Ovary (tissue), 9 donors: Measurements from ENCODE around the gene OTOR. TPM values are rescaled to one million over a fixed set of nuclear protein-coding genes. Genes with fewer than 3 reads are reported as not detected.

Experiments used
- DNase-seq, 5 donors: peaks; one replicate each; pipeline ENCODE4 v3.0.0-alpha.2; 2019 to 2020
- H3K27ac ChIP-seq, 2 donors: fragments of 200-600 bp; one replicate each; pipeline versions ENCODE4 v1.5.1 to v1.8.0; 2019 to 2022
- H3K27me3 ChIP-seq: fragments of 200-600 bp; one replicate; pipeline ENCODE4 v1.8.0; 2022
- H3K36me3 ChIP-seq: fragments of 200-600 bp; sonication (generic); one replicate; pipeline ENCODE4 v1.5.1; 2019
- H3K4me1 ChIP-seq: one replicate; pipeline ENCODE4 v1.8.1; 2013; ENCODE audit warnings: mild to moderate bottlenecking, moderate library complexity; ENCODE audit not compliant: insufficient read depth
- H3K4me3 ChIP-seq: fragments of 200-600 bp; sonication (generic); one replicate; pipeline ENCODE4 v1.5.1; 2017
- H3K9me3 ChIP-seq, 2 donors: fragments of 200-600 bp in 1 of 2; sonication (generic) in 1 of 2; one replicate each; pipeline versions ENCODE4 v1.5.1 to v1.8.1; 2013 to 2019; ENCODE audit warnings: mild to moderate bottlenecking in 1 of 2, moderate library complexity in 1 of 2
- CTCF ChIP-seq, 3 donors: fragments of 450-650 bp in 2 of 3; fragments of 200-600 bp in 1 of 3; IDR thresholded peaks; one replicate each; pipeline versions ENCODE4 v1.5.1 to v1.8.0; 2016 to 2022; ENCODE audit warnings: antibody characterized with exemption in 3 of 3, mild to moderate bottlenecking in 1 of 3
- EP300 ChIP-seq: sonication (generic); formaldehyde crosslinking; IDR thresholded peaks from one replicate; pipeline ENCODE4 v1.6.1; 2017; ENCODE audit warnings: antibody characterized with exemption
- POLR2A ChIP-seq: fragments of 450-650 bp; IDR thresholded peaks from one replicate; pipeline ENCODE4 v1.6.1; 2017; ENCODE audit warnings: antibody characterized with exemption, mild to moderate bottlenecking, moderate library complexity
- WGBS, 3 donors: extraction: QIAGEN DNeasy Blood & Tissue Kit in 1 of 3; methylation state at CpG; one replicate each; pipeline versions ENCODE4 v1.1.5 to v1.1.7; 2013 to 2017; 5-methylcytosine and 5-hydroxymethylcytosine counted together
- intact Hi-C, 4 donors: fragments of 100-400 bp; cut with DNase I; formaldehyde crosslinking; loops; one replicate each; pipeline versions ENCODE4 v1.11.0 to v1.15.1; 2022 to 2023
- polyA plus RNA-seq, 2 donors: library from polyadenylated mRNA; stranded (reverse); fragments of 200-250 nt in 1 of 2; fragments of 350-450 nt in 1 of 2; fragmentation: Illumina TruSeq in 1 of 2; extraction: RNeasy Lipid Tissue Mini Kit (QIAGEN cat#74804) in 1 of 2; gene quantifications; one replicate each; pipeline ENCODE4 v1.2.3, GENCODE V29; 2013 to 2014
- total RNA-seq, 7 donors: library from RNA; depleted of rRNA in 2 of 7; stranded (reverse); fragments of >200 nt in 2 of 7; fragmentation: NEBNext Ultra II Directional in 3 of 7; extraction: Animal tissue kit (Norgen Biotek cat#: 25700) in 3 of 7; gene quantifications; one replicate each; pipeline versions ENCODE4 v1.1.0 to v1.2.4, GENCODE V29; 2016 to 2023
- donor health status: DM: no; HTN: no; CAD: no; lungs with moderate emphysema.
- donor health status: DM: no; HTN: no; CAD: no.
- donor health status: Bipolar disorder and iron deficiency.
- donor health status: DM: yes; HTN: yes; CAD: no.
- donor health status: DM: no; HTN: no; CAD: no.
- donor health status: DM: yes; HTN: yes; CAD: no.

OTOR gene
- total and polyA plus RNA-seq, 9 donors, result not detected

- DNase-seq, result no peak
- TF ChIP-seq EP300 (no peak), POLR2A (no peak)
These were observed 40.5 kb upstream of the OTOR start for GRCh38 chr20:16707674-16708073.

GRCh38 chr20:16708602-16709001, 39.6 kb upstream of the OTOR start:
- intact Hi-C loops, result no loop called here
- H3K9me3 ChIP-seq, result no peaks in the 10 kb centered on the region
- H3K36me3 ChIP-seq, result no peaks in the 10 kb centered on the region
- H3K27ac ChIP-seq, result no peak overlapping the region
- H3K4me3 ChIP-seq, result no peak overlapping the region
- TF ChIP-seq POLR2A (no peak), EP300 (no peak), CTCF (IDR thresholded peaks at IDR 0.05) (no peak)
- H3K27me3 ChIP-seq, result no peaks in the 10 kb centered on the region
- no peak for DNase-seq
- H3K4me1 ChIP-seq, result no peaks in the 10 kb centered on the region

More at GRCh38 chr20:16707674-16708073, 40.5 kb upstream of the OTOR start:
- no peaks in the 10 kb centered on the region for H3K9me3 ChIP-seq
- H3K27ac ChIP-seq, result no peak overlapping the region
- H3K27me3 ChIP-seq, result no peaks in the 10 kb centered on the region
- H3K4me1 ChIP-seq, result no peaks in the 10 kb centered on the region
- intact Hi-C loops, result no loop called here
- no peaks in the 10 kb centered on the region for H3K36me3 ChIP-seq
- no peak overlapping the region for H3K4me3 ChIP-seq
- WGBS, 3 donors, result 70 to 74% (median 70%) methylated on average over 3 of the region's 3 CpGs

GRCh38 chr20:16709017-16709416, 39.1 kb upstream of the OTOR start:
- Histone ChIP-seq H3K36me3 (no peaks in the 10 kb centered on the region), H3K4me3 (no peak overlapping the region), H3K27ac (no peak overlapping the region), H3K27me3 (no peaks in the 10 kb centered on the region), H3K4me1 (no peaks in the 10 kb centered on the region), H3K9me3 (no peaks in the 10 kb centered on the region)
- intact Hi-C loops, result no loop called here
- no peak for TF ChIP-seq EP300
- TF ChIP-seq CTCF (IDR thresholded peaks at IDR 0.05), result no peak
- no peak for TF ChIP-seq POLR2A
- no peak for DNase-seq

GRCh38 chr20:16710781-16711180, 37.4 kb upstream of the OTOR start:
- Histone ChIP-seq H3K4me3 (no peak overlapping the region), H3K4me1 (no peaks in the 10 kb centered on the region), H3K27me3 (no peaks in the 10 kb centered on the region), H3K36me3 (no peaks in the 10 kb centered on the region), H3K9me3 (no peaks in the 10 kb centered on the region), H3K27ac (no peak overlapping the region)
- intact Hi-C loops, result no loop called here
- WGBS, 3 donors, result 78 to 96% (median 92%) methylated on average over 3 of the region's 3 CpGs
- TF ChIP-seq CTCF (IDR thresholded peaks at IDR 0.05) (no peak), POLR2A (no peak), EP300 (no peak)
- no peak for DNase-seq

- Histone ChIP-seq H3K36me3 (no peaks in the 10 kb centered on the region), H3K27me3 (no peaks in the 10 kb centered on the region), H3K27ac (no peak overlapping the region), H3K4me3 (no peak overlapping the region), H3K4me1 (no peaks in the 10 kb centered on the region), H3K9me3 (no peaks in the 10 kb centered on the region)
- DNase-seq, result no peak
- intact Hi-C loops, result no loop called here
- WGBS, 3 donors, result 61 to 78% (median 66%) methylated on average over 4 of the region's 4 CpGs
- no peak for TF ChIP-seq CTCF (IDR thresholded peaks at IDR 0.05)
- TF ChIP-seq EP300, result no peak
- no peak for TF ChIP-seq POLR2A
These were observed 36.4 kb upstream of the OTOR start for GRCh38 chr20:16711661-16712258.
